OCI-LY7 (cell line): ENCODE measurements around the gene AHCTF1.

Experiments used
- CTCF ChIP-seq: fragments of 200-600 bp; sonication (generic); conservative IDR thresholded peaks from 2 replicates; pipeline ENCODE4 v1.5.1; 2014; ENCODE audit warnings: mild to moderate bottlenecking, antibody characterized with exemption, low read length, moderate library complexity, mixed read lengths
- EZH2phosphoT487 ChIP-seq: fragments of 200-600 bp; sonication (generic); IDR thresholded peaks from 2 replicates; pipeline ENCODE4 v1.6.1; 2018; ENCODE audit warnings: low read depth, borderline replicate concordance, mild to moderate bottlenecking, mixed run types, antibody characterized with exemption, low read length, moderate library complexity, mixed read lengths

GRCh38 chr1:246790364-246790763 is 141.4 kb downstream of the AHCTF1 start:
- TF ChIP-seq CTCF (no peak), EZH2phosphoT487 (no peak)
